ENCODE data around the gene AHI1.
"Not testable (repeated sequence)": the region's sequence is repeated elsewhere in the genome, so short reads cannot be mapped to it uniquely, and the experiment has no call there.

The AHI1 gene

DNA sequence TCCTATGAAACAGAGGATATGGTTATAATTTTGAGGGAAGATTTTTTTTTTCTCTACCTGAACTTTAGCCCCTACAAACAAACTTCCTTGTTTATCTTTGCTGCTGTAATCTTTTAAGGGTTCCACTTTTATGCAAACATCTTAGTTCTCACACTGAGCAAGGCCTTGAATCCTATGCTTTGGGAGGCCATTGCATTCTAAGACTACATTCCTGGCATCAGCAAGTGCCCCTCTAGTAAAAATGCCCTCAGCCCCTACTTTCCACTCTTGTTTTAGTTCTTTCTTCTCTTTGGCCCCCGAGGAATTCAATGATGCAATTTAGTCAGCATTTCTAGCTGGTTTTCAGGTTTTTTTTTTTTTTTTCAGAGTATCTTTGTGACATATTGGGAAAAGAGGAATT is 8.1 kb upstream of the AHI1 start:
- no peak for DNase-seq (ENCODE audit: low read depth)

GRCh38 chr6:135505222-135505621 is 7.7 kb upstream of the AHI1 start:
- no peak for DNase-seq (ENCODE audit: low read depth)

- DNase-seq (ENCODE audit: low read depth): no peak
Measured at GRCh38 chr6:135504734-135505133, 7.2 kb upstream of the AHI1 start.

DNA sequence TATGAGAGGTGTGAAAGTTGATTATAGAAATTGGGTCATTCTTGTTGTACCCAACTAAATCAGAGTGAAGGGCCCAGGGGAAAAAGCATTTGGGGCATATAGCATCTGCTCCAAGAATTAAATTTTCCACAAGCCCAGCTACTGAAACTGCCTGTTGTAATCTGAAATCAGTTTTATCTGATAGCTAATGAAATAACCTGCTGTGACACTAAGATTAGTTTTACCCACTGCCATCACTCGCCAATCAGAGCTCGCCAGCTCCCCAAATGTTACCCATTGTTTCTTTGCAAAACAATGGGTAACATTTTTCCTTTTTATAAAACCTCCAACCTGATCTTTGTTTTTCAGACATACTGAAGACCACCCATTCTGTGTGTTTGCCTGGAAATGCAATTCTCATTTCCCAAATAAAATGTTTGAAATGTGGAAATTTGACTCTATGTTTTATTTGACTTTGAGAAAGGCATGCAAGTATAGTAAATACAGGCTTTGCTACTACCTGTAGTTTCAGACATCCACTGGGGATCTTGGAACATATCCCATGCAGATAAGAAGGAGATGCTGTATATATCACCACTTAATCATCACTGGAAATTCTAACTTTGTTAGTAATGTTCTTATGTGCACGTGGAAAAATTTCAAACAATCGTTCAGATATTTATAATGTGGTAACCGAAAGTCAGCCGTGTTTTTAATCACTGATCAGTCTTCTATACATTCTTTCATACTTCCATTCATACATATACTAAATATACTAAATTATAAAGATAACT is 6.3 kb upstream of the AHI1 start:
- peak; percentile 68 for DNase-seq (ENCODE audit: low read depth)

DNA sequence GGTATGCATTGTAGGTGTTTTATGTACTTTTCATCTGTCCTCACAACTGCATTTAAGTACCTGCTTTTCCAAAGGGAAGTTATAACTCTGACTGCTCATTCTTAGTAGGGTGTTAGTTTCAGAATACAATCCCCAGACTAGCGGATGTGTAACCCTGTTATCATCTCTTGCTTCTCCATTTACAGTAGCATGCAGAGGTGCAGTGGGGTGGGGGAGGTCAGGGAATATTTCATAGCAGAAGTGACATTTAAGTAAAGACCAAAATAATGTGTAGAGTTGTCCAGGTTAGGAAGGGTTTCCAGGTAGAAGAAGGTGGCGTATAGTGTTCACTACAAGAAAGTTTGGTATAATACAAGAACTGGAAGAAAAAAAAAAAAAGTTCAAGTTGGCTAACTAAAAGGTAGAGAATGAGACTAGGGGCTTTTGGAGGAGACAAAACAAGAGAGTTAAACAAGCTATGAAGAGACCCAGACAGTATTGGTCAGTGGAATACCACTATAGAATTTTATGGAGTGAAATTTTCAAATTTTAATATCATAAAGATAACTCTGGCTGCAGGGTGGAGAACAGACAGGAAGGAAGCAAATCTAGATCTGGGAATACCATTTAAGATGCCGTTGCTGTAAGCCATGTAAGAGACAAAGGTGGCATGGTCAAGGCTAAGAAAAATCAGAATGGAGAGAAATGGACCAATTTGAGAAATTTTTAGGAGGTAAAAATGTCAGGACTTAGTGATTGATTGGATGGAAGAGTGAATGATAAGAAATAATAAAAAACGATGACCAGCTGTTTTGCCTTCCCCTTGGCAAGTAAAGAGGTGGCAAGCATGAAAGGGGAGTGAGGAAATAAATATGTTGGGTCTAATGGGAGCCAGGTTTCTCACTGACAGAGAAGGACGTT is 2.2 kb upstream of the AHI1 start:
- no peak for DNase-seq (ENCODE audit: low read depth)

DNA sequence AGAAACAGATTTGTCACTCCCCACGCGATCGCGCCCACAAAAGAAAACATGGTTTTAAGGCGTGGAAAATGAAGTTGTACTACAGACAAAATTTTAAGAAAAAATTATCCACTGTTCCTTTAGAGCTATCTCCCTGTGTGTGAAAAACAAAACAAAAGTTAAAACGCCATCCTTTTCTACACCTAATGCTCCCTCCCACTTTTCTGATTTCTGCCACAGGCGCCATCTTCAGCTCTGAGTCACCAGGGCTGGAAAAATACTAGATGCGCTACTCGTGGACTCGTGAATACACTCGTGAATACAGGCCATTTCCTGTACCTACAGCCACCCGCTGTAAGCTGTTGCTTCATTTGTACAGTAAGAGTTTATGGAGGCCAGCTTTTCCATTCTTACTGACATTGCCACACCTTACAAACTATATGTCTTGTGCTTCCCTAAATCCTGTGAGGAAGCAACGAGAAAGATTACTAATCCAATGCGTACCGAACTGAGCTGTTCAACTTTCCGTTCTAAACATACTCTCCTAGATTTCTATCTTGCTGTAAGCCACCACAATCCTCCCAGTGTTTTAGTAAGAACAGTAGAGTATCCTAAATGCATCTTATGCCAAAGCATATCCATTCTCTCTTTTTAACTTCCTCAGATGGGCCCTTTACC is 773 bp upstream of the AHI1 start:
- DNase-seq (ENCODE audit: low read depth): peak; percentile 94

DNA sequence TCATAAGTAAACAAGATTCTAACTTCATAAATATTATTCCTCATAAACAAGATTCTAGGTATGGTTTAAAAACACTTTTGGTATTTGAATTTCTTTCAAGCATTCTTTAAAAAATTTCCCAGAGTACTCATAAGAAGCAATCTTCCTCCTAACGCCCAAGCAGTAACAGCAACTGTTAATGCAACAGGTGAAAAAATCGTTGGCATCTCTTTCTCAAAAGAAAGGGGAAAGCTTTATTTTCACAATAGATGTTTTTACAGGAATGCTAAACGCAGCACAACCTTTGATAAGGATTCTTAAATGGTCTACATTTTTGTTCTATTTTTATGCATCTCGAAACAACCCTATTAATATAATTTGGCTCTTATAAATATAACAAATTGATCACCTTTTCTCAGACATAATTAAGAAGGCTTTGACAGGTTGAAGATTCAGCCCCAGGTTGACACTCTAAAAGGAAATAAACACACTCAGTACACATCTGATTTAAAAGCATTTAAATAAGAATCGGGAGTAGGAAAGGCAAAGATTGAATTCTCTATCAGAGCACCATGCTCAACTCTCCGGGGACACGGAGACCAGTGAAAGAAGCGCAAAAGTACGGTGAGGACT is 634 bp downstream of the AHI1 start:
- DNase-seq (ENCODE audit: low read depth): peak; percentile 17

GRCh38 chr6:135493218-135493961 is 4.2 kb downstream of the AHI1 start:
- peak; percentile 56 for DNase-seq (ENCODE audit: low read depth)

GRCh38 chr6:135490381-135490780 is 7.2 kb downstream of the AHI1 start:
- DNase-seq (ENCODE audit: low read depth): no peak

- DNase-seq (ENCODE audit: low read depth): peak; percentile 83
Measured at GRCh38 chr6:135488023-135488422, 9.5 kb downstream of the AHI1 start.

- DNase-seq (ENCODE audit: low read depth): not testable (repeated sequence)
Measured at GRCh38 chr6:135483903-135484302, 13.6 kb downstream of the AHI1 start.

GRCh38 chr6:135481783-135482369 is 15.7 kb downstream of the AHI1 start:
- peak; percentile 53 for DNase-seq (ENCODE audit: low read depth)

DNA sequence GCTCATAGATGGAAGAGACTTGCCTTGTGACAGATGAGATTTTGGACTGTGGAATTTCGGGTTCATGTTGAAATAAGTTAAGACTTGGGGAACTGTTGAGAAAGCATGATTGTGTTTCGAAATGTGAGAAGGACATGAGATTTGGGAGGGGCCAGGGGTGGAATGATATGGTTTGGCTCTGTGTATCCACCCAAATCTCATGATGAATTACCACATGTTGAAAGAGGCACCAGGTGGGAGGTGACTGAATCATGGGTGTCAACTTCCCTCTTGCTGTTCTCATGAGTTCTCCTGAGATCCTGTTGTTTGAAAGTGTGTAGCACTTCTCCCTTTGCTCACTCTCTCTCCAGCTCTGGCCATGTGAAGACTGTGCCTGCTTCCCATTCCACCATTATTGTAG is 17.9 kb downstream of the AHI1 start:
- DNase-seq (ENCODE audit: low read depth): no peak

- DNase-seq (ENCODE audit: low read depth): no peak
Measured at GRCh38 chr6:135478626-135479025, 18.9 kb downstream of the AHI1 start.

- no peak for DNase-seq (ENCODE audit: low read depth)
Measured at GRCh38 chr6:135475292-135475886, 22.2 kb downstream of the AHI1 start.

DNA sequence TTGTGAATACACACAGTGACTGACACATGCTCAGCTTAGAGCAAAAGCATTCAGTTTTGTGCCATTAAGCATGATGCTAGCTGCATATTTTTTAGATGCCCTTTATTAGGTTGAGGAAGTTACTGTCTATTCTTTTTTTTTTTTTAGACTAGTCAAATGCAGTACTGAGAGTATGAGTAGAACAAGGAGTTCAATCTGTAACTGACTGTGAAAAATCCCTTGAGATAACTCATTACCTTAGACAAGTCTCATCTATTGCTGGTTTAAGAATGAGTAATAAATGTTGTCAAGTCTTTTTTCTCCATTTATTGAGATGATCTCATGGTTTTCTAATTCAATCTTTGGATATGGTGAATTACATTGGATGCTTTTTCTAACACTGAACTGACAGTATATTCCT is 23.2 kb downstream of the AHI1 start:
- DNase-seq (ENCODE audit: low read depth): no peak

DNA sequence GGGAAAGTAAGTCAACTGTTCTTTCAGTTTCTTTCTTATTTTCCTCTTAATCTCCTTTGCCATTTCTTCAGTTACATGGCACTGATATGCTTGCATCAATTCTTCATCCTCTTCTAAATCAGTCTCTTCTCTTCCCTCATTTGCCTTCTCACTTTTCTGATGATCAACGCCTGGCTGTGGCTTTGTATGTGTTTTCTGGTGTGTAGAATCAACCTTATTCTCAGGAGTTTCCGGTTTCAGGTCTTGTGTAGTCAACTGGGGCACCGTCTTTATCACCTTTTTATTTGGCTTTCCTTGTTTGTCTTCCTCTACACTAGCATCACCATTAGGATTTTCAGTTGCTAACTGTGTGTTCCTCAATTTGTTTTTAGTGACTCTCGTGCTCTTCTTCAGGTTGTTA is 31.6 kb downstream of the AHI1 start:
- DNase-seq (ENCODE audit: low read depth): no peak

DNA sequence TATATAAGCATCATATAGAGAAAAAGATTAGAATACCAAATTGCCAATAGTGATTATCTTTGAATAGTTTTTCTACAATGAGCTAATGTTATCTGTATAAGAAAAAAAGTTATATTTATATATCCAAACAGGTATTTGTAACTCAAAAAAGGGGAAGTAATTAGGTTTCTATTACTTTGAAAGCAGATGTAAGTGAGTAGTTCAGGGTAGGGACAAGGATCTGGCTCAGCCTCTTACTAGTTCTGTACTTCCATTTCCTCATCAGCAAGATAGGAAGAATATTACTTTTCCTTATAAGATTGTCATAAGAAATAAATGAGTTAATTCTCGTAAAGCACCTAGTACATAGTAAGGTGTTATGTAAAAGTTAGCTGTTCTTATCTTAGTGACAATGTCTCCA is 32.2 kb downstream of the AHI1 start:
- DNase-seq (ENCODE audit: low read depth): no peak

GRCh38 chr6:135464634-135465033 is 32.9 kb downstream of the AHI1 start:
- DNase-seq (ENCODE audit: low read depth): no peak

DNA sequence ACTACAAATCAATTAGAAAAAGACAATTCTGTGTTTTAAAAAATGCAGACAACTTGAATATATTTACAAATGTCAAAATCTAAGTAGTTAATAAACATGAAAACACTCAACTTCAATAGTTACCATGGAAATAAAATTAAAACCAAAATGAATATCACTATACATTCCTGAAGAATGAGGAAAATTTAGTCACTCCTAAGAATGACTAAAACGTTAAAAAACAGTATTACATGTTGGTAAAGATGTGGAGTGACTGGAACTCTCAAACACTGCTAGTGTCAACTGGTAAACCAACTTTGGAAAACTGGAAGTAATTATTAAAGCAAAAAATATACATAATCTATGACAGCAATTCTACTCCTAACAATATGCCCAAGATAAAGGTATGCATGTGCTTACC is 36.3 kb downstream of the AHI1 start:
- DNase-seq (ENCODE audit: low read depth): peak; percentile 21

DNA sequence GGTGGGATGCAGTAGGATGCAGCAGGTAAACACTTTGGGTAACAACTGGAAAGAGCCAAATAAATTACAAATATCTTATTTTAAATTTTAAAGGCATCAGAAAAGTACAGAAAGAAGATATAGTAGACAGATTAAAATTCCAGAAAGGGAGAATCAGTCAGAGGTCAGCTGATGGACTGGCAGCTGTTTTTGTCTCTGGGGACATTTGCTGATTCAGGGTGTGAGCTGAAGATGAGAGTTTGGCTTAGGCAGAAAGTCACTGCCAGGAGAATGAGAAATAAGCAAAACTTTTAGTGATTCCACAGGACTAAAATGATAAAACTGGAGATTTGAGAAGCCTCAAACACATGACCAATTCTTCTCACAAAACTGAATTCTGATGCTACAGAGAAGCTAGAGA is 39.5 kb downstream of the AHI1 start:
- DNase-seq (ENCODE audit: low read depth): no peak
